ENCODE data around the gene PCDHB16. TPM values are rescaled to one million over a fixed set of nuclear protein-coding genes. Genes with fewer than 3 reads are reported as not detected.
"Not testable (repeated sequence)": the region's sequence is repeated elsewhere in the genome, so short reads cannot be mapped to it uniquely, and the experiment has no call there.

Gene PCDHB16
- total and polyA plus RNA-seq, 8 donors = 0.87 to 2.5 (median 1.5) TPM

- FAIRE-seq (no peak), ATAC-seq (no peak), DNase-seq (no peak)
- intact Hi-C loops (cut with DNase I) = no loop called here
- H3K9me3 ChIP-seq = peaks cover 0 to 4% (median 0%) of the 10 kb centered on the region in 4 donors
- H3K27me3 ChIP-seq = peaks cover 0 to 17% (median 0%) of the 10 kb centered on the region in 4 donors
- H3K36me3 ChIP-seq = no peaks in the 10 kb centered on the region
- H3K4me3 ChIP-seq = no peak overlapping the region
- no peak overlapping the region for H3K27ac ChIP-seq
- H3K4me1 ChIP-seq = no peaks in the 10 kb centered on the region
- 20 to 31% methylated on average over 1 of the region's 1 CpG for WGBS, 2 donors
- TF ChIP-seq CTCF (IDR thresholded peaks at IDR 0.05) = no peak
Measured at GRCh38 chr5:141180313-141180712, 1.9 kb upstream of the PCDHB16 start.

GRCh38 chr5:141184117-141184855 lies 2.1 kb downstream of the PCDHB16 start:
- H3K4me3 ChIP-seq; H3K27me3 ChIP-seq; FAIRE-seq; intact Hi-C loops (cut with DNase I); H3K27ac ChIP-seq; ATAC-seq; DNase-seq; H3K9me3 ChIP-seq; H3K4me1 ChIP-seq; H3K36me3 ChIP-seq: not testable (repeated sequence)
- WGBS, 2 donors = 24 to 43% methylated on average over 17 to 59 of the region's 69 CpGs

- TF ChIP-seq CTCF (IDR thresholded peaks at IDR 0.05) = no peak
- no peak for DNase-seq
- Histone ChIP-seq H3K9me3 (peaks cover 0 to under 1% (median 0%) of the 10 kb centered on the region in 4 donors), H3K4me3 (no peak within 1 kb of the TSS), H3K27ac (no peak within 1 kb of the TSS), H3K4me1 (no peaks in the 10 kb centered on the region), H3K36me3 (no peaks in the 10 kb centered on the region), H3K27me3 (no peaks in the 10 kb centered on the region)
- intact Hi-C loops (cut with DNase I) = no loop called here
- FAIRE-seq = no peak
- ATAC-seq = peak in 1 of 4 donors; percentile 38
- 19 to 20% methylated on average over 8 to 9 of the region's 9 CpGs for WGBS, 2 donors
Measured at GRCh38 chr5:141186897-141187512, 4.8 kb downstream of the PCDHB16 start, which contains the start of gene PCDHB9. PCDHB9 (plus strand) TSS chr5:141187161; CDS start chr5:141187319, 158 bp downstream.

GRCh38 chr5:141188682-141189081 lies 6.5 kb downstream of the PCDHB16 start:
- H3K36me3 ChIP-seq; H3K27me3 ChIP-seq; intact Hi-C loops (cut with DNase I); FAIRE-seq; DNase-seq; H3K4me3 ChIP-seq; H3K9me3 ChIP-seq; ATAC-seq; H3K4me1 ChIP-seq; H3K27ac ChIP-seq: not testable (repeated sequence)
- 33 to 40% methylated on average over 23 to 33 of the region's 37 CpGs for WGBS, 2 donors

- H3K27ac ChIP-seq; H3K27me3 ChIP-seq; intact Hi-C loops (cut with DNase I); H3K36me3 ChIP-seq; H3K4me3 ChIP-seq; DNase-seq; H3K4me1 ChIP-seq; H3K9me3 ChIP-seq; FAIRE-seq; ATAC-seq: not testable (repeated sequence)
- WGBS, 2 donors = 16 to 29% methylated on average over 13 to 35 of the region's 35 CpGs
Measured at GRCh38 chr5:141189131-141189530, 6.9 kb downstream of the PCDHB16 start.

GRCh38 chr5:141192110-141192725 lies 10.0 kb downstream of the PCDHB16 start, which contains the start of gene PCDHB10:
PCDHB10 (plus strand) TSS chr5:141192353; CDS start chr5:141192553, 200 bp downstream.
- intact Hi-C loops (cut with DNase I) = no loop called here
- H3K27me3 ChIP-seq = peaks cover 0 to 8% (median 2%) of the 10 kb centered on the region in 4 donors
- WGBS, 2 donors = 3 to 7% methylated on average over 10 of the region's 10 CpGs
- no peaks in the 10 kb centered on the region for H3K36me3 ChIP-seq
- FAIRE-seq = no peak
- no peak within 1 kb of the TSS for H3K4me3 ChIP-seq
- no peaks in the 10 kb centered on the region for H3K4me1 ChIP-seq
- no peak for DNase-seq
- H3K27ac ChIP-seq = no peak within 1 kb of the TSS
- no peaks in the 10 kb centered on the region for H3K9me3 ChIP-seq
- peak in 2 of 4 donors; percentile 41 to 55 for ATAC-seq
- TF ChIP-seq CTCF (IDR thresholded peaks at IDR 0.05) = no peak

- FAIRE-seq; H3K36me3 ChIP-seq; intact Hi-C loops (cut with DNase I); H3K9me3 ChIP-seq; DNase-seq; H3K27me3 ChIP-seq; H3K4me1 ChIP-seq; H3K27ac ChIP-seq; ATAC-seq; H3K4me3 ChIP-seq: not testable (repeated sequence)
- WGBS, 2 donors = 25 to 34% methylated on average over 7 to 32 of the region's 37 CpGs
Measured at GRCh38 chr5:141194332-141194731, 12.1 kb downstream of the PCDHB16 start.
